Natural killer cell (primary cell): ENCODE measurements around the gene EHMT1. TPM values are rescaled to one million over a fixed set of nuclear protein-coding genes. Genes with fewer than 3 reads are reported as not detected.

ENCODE experiments used
- ATAC-seq, 3 donors: fragments of 150-1000 bp in 2 of 3; fragments of 200-7000 bp in 1 of 3; cut with Tn5 transposase; 1 replicate in 1 of 3; 2 replicates in 2 of 3; pipeline ENCODE4 v1.10.0; 2021; ENCODE audit warnings: mild to moderate bottlenecking in 2 of 3, moderate library complexity in 2 of 3
- DNase-seq, 2 donors: peaks; one replicate each; pipeline versions ENCODE4 v3.0.0 to v3.0.0-alpha.2; 2013 to 2021; ENCODE audit warnings: mixed read lengths in 1 of 2
- H3K27ac ChIP-seq: one replicate; pipeline ENCODE4 v1.5.1; 2013; ENCODE audit warnings: mild to moderate bottlenecking, low read length
- H3K27me3 ChIP-seq: one replicate; pipeline ENCODE4 v1.6.1; 2013; ENCODE audit warnings: low read length; ENCODE audit not compliant: control insufficient read depth, insufficient read depth
- H3K36me3 ChIP-seq: one replicate; pipeline ENCODE4 v1.6.1; 2013; ENCODE audit warnings: low read length; ENCODE audit not compliant: control insufficient read depth, insufficient read depth
- H3K4me1 ChIP-seq: one replicate; pipeline ENCODE4 v1.6.1; 2013; ENCODE audit warnings: low read length; ENCODE audit not compliant: control insufficient read depth, insufficient read depth
- H3K4me3 ChIP-seq: one replicate; pipeline ENCODE4 v1.5.1; 2013; ENCODE audit warnings: low read length
- H3K9me3 ChIP-seq: one replicate; pipeline ENCODE4 v1.6.1; 2013; ENCODE audit warnings: low read length; ENCODE audit not compliant: control insufficient read depth, insufficient read depth
- H3K27ac Mint-ChIP-seq, 2 donors: one replicate each; pipeline ENCODE4 v1.8.0; 2022; ENCODE audit warnings: mild to moderate bottlenecking in 2 of 2, mixed read lengths in 2 of 2, moderate library complexity in 1 of 2
- H3K27me3 Mint-ChIP-seq, 2 donors: one replicate each; pipeline ENCODE4 v1.8.0; 2022; ENCODE audit warnings: low read depth in 2 of 2, mixed read lengths in 2 of 2
- H3K36me3 Mint-ChIP-seq: one replicate; pipeline ENCODE4 v1.8.0; 2022; ENCODE audit warnings: mixed read lengths
- H3K4me1 Mint-ChIP-seq, 2 donors: one replicate each; pipeline ENCODE4 v1.8.0; 2022; ENCODE audit warnings: mixed read lengths in 2 of 2
- H3K4me3 Mint-ChIP-seq: one replicate; pipeline ENCODE4 v1.8.0; 2022; ENCODE audit warnings: mild to moderate bottlenecking, moderate library complexity, mixed read lengths
- H3K9me3 Mint-ChIP-seq, 2 donors: one replicate each; pipeline ENCODE4 v1.8.0; 2022; ENCODE audit warnings: mixed read lengths in 2 of 2
- WGBS: methylation state at CpG from one replicate; pipeline ENCODE4 v1.1.7; 2013; ENCODE audit warnings: missing lambda C conversion rate; ENCODE audit not compliant: insufficient coverage; 5-methylcytosine and 5-hydroxymethylcytosine counted together
- intact Hi-C: fragments of 100-400 bp; cut with micrococcal nuclease; formaldehyde crosslinking; loops from one replicate; pipeline ENCODE4 v1.14.2; 2022
- total RNA-seq, 4 donors: library from RNA; stranded (reverse); fragments of 120-200 nt in 1 of 4; gene quantifications; one replicate each; pipeline versions ENCODE4 v1.2.3 to v1.2.4, GENCODE V29; 2013 to 2022
- TF ChIP-seq, protein P1 (sequence below): fragments of 200-600 bp; IDR thresholded peaks from one replicate; pipeline ENCODE4 v1.8.0; 2022; ENCODE audit warnings: antibody characterized with exemption

The EHMT1 gene
- total RNA-seq, 3 donors from 2014 or later (not counting 1 experiment from before 2014, with no cell fraction given), result 173 to 200 (median 176) TPM

- H3K36me3 Mint-ChIP-seq, result peaks cover 18% of the 10 kb centered on the region
- ATAC-seq, result no peak
- peaks cover 43 to 56% of the 10 kb centered on the region in 2 donors for H3K4me1 Mint-ChIP-seq
- intact Hi-C loops, result loop anchor here (10.0 kb wide), 1 partner anchor 81 kb away; no protein-coding TSS in a partner anchor
- 70% methylated on average over 13 of the region's 13 CpGs for WGBS
- Histone ChIP-seq H3K27ac (no peak overlapping the region), H3K27me3 (no peaks in the 10 kb centered on the region), H3K9me3 (no peaks in the 10 kb centered on the region), H3K4me3 (no peak overlapping the region), H3K36me3 (peaks cover 60% of the 10 kb centered on the region), H3K4me1 (peaks cover 35% of the 10 kb centered on the region)
- peaks cover 0 to 3% of the 10 kb centered on the region in 2 donors for H3K9me3 Mint-ChIP-seq
- peak overlapping the region; percentile 85 to 90 for H3K27ac Mint-ChIP-seq
- peak overlapping the region; percentile 38 for H3K4me3 Mint-ChIP-seq
- no peaks in the 10 kb centered on the region for H3K27me3 Mint-ChIP-seq
- TF ChIP-seq, protein P1, sequence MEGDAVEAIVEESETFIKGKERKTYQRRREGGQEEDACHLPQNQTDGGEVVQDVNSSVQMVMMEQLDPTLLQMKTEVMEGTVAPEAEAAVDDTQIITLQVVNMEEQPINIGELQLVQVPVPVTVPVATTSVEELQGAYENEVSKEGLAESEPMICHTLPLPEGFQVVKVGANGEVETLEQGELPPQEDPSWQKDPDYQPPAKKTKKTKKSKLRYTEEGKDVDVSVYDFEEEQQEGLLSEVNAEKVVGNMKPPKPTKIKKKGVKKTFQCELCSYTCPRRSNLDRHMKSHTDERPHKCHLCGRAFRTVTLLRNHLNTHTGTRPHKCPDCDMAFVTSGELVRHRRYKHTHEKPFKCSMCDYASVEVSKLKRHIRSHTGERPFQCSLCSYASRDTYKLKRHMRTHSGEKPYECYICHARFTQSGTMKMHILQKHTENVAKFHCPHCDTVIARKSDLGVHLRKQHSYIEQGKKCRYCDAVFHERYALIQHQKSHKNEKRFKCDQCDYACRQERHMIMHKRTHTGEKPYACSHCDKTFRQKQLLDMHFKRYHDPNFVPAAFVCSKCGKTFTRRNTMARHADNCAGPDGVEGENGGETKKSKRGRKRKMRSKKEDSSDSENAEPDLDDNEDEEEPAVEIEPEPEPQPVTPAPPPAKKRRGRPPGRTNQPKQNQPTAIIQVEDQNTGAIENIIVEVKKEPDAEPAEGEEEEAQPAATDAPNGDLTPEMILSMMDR, result no peak
- DNase-seq, result no peak
These were observed 137.4 kb downstream of the EHMT1 start for GRCh38 chr9:137756045-137756744.

DNA sequence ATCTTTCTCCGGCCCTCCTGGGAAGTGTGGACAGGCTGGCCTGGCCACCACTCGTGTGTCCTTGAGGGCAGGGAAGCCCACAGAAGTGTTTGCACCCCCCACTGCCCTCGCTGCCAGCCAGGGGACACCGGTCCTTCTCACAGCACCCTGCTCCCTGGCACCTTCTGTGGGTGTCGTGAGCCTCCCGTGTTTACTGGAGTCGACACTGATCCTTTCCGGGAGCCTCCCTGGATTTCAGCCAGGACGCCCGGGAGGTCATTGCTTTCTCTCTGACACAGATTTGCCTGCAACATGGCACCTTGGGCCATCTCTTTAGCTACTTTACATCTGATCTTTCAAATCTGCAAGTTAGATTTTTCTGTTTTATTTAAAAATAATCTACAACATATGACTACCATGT, 138.3 kb downstream of the EHMT1 start:
- ATAC-seq (no peak), DNase-seq (no peak)
- H3K36me3 ChIP-seq, result peaks cover 57% of the 10 kb centered on the region
- Mint-ChIP-seq H3K4me3 (peak overlapping the region; percentile 62), H3K4me1 (peaks cover 44 to 51% of the 10 kb centered on the region in 2 donors), H3K27ac (peak overlapping the region; percentile 85 to 90), H3K9me3 (peaks cover 0 to 3% of the 10 kb centered on the region in 2 donors), H3K27me3 (no peaks in the 10 kb centered on the region), H3K36me3 (peaks cover 18% of the 10 kb centered on the region)
- no peaks in the 10 kb centered on the region for H3K9me3 ChIP-seq
- TF ChIP-seq, protein P1, result no peak
- peaks cover 35% of the 10 kb centered on the region for H3K4me1 ChIP-seq
- peak overlapping the region; percentile 65 for H3K27ac ChIP-seq
- intact Hi-C loops, result loop anchor here (10.0 kb wide), 1 partner anchor 82 kb away; no protein-coding TSS in a partner anchor
- whole genome bisulfite sequencing, result 90% methylated on average over 10 of the region's 10 CpGs
- no peaks in the 10 kb centered on the region for H3K27me3 ChIP-seq
- no peak overlapping the region for H3K4me3 ChIP-seq

DNA sequence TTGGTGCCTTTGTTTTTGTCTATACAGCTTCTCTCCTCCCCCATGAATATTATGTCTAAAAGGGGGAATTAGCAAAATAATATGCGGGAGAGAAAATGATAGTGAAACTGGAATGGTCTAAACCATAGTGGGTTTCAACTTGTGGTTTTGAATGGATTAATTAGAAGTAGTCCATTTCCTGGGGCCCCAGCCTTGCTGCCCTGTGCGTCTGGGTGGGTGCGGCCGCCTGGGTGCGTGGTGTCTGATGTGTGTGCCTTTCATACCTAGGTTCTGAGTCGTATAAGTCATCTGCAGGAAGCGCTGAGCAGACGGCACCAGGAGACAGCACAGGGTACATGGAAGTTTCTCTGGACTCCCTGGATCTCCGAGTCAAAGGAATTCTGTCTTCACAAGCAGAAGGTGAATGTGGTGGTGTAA, 138.8 kb downstream of the EHMT1 start:
- peak in 1 of 2 donors; percentile 43 for DNase-seq
- Histone ChIP-seq H3K27ac (peak overlapping the region; percentile 65), H3K4me1 (peaks cover 38% of the 10 kb centered on the region), H3K27me3 (no peaks in the 10 kb centered on the region), H3K9me3 (no peaks in the 10 kb centered on the region), H3K4me3 (no peak overlapping the region), H3K36me3 (peaks cover 57% of the 10 kb centered on the region)
- 25% methylated on average over 9 of the region's 9 CpGs for WGBS
- TF ChIP-seq, protein P1, result no peak
- peak; percentile 57 to 85 (median 71) for ATAC-seq
- H3K27me3 Mint-ChIP-seq, result no peaks in the 10 kb centered on the region
- intact Hi-C loops, result loop anchor here (10.0 kb wide), 1 partner anchor 83 kb away; no protein-coding TSS in a partner anchor
- H3K27ac Mint-ChIP-seq, result peak overlapping the region; percentile 85 to 90
- peaks cover 0 to 3% of the 10 kb centered on the region in 2 donors for H3K9me3 Mint-ChIP-seq
- H3K4me3 Mint-ChIP-seq, result peak overlapping the region; percentile 62
- peaks cover 18% of the 10 kb centered on the region for H3K36me3 Mint-ChIP-seq
- H3K4me1 Mint-ChIP-seq, result peaks cover 47 to 49% of the 10 kb centered on the region in 2 donors
